Mucosa of gallbladder (tissue), 1 donor: ENCODE results near the gene IL27RA. TPM values are rescaled to one million over a fixed set of nuclear protein-coding genes. Genes with fewer than 3 reads are reported as not detected.

ENCODE experiments used
- DNase-seq: peaks from one replicate; pipeline ENCODE4 v3.0.0-alpha.2; 2020; ENCODE audit warnings: low spot score
- total RNA-seq: library from RNA; stranded (reverse); gene quantifications from one replicate; pipeline ENCODE4 v1.2.1, GENCODE V29; 2021
- donor health status: DM: no; HTN: no; CAD: no.

The IL27RA gene
- total RNA-seq: 5.6 TPM

DNA sequence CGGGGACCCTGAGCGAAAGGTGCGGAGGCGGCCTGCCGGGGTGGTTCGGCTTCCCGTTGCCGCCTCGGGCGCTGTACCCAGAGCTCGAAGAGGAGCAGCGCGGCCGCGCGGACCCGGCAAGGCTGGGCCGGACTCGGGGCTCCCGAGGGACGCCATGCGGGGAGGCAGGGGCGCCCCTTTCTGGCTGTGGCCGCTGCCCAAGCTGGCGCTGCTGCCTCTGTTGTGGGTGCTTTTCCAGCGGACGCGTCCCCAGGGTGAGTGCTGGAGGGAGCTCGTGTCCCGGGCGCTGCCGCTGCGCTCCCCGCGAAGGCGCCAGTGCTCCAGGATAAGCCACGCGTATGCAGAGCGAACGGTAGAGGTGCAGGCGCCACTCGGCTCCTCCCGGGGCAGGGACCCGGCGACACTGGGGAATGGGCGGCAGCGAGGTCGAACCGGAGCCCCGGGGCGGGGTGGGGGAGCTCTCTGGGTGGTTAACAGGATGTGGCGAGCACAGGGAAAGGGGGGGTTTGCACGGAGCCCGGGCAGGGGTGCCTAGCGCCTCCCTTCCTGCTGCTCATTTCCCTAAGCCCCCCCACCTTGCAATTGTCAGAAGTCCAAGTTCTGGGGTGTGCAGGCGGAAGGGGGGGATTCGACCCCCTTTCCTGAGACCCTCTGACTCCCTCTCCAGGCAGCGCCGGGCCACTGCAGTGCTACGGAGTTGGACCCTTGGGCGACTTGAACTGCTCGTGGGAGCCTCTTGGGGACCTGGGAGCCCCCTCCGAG lies at the start of gene IL27RA:
IL27RA (plus strand) TSS at position 44 of the 762 bp plus-strand sequence; CDS start at position 155, 111 bp downstream.
- DNase-seq: peak; percentile 41

DNA sequence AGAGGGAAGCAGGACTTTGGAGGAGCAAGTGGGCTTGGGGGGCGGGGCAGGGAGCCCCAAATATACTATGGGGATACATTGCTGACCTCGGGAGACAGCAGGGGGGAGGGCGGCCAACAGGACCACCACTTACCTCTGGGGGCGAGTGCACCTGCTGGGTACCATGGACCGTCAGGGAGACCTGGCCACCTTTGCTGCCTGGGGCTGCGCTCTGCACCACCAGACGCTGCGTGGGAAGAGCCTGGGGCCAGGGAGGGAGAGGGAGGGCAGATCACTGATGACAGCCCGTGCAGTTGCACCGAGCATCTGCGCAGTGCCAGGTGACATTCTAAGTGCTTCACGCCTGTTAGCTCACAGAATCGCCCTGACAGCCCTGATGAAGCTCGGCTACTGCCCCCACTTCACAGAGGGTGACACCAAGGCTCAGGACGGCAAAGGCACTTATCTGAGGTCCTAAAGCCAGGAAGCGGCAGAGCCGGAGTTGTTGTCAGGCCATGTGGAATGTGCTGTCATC lies 49.5 kb upstream of the IL27RA start:
- no peak for DNase-seq

- DNase-seq: no peak
Measured at GRCh38 chr19:13982773-13983172, 48.8 kb upstream of the IL27RA start.

- no peak for DNase-seq
Measured at GRCh38 chr19:13983213-13983889, 48.2 kb upstream of the IL27RA start.

DNA sequence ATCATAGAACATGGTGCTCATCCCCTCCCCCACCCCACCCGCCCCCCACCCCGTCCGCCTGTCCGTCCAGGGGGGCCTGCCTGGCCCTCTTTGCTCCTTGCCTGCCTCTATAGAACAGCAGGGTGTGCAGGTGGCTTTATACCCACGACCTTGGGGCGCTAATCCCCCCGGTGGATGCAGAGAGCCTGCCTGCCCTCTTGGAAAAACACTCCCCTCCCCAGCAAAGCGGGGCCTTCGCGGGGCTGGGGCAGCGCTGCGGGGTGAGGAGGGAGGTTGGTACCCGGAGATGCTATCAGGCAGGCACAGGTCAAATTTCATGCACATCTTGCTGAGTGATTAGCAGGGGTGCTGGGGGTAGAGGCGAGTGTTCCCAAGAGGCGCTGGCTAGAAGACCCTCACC lies 47.4 kb upstream of the IL27RA start:
- no peak for DNase-seq

DNA sequence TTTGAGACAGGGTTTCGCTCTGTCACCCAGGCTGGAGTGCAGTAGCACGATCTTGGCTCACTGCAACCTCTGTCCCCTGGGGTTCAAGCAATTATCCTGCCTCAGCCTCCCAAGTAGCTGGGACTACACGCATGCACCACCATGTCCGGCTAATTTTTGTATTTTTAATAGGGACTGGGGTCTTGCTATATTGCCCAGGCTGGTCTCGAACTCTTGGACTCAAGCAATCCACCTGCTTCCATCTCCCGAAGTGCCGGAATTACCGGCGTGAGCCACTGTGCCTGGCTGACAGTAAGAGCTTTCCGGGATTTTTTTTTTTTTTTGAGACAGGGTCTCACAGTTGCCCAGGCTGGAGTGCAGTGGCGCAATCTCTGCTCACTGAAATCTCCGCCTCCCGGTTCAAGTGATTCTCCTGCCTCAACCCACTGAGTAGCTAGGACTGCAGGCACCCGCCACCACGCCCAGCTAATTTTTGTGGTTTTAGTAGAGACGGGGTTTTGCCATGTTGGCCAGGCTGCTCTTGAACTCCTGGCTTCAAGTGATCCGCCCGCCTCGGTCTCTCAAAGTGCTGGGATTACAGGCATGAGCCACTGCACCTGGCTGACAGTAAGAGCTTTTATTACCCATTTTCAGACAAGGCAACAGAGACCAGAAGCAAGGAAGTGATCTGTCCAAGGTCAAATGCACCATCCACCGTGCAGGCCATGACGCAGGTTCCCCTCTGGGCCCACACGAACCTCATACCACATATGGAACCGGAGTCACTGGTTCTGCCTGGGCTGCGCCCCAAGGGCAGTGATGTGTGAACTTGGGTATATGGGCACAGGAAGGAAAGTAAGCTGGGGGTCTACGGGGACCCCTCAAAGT lies 46.5 kb upstream of the IL27RA start:
- no peak for DNase-seq

DNA sequence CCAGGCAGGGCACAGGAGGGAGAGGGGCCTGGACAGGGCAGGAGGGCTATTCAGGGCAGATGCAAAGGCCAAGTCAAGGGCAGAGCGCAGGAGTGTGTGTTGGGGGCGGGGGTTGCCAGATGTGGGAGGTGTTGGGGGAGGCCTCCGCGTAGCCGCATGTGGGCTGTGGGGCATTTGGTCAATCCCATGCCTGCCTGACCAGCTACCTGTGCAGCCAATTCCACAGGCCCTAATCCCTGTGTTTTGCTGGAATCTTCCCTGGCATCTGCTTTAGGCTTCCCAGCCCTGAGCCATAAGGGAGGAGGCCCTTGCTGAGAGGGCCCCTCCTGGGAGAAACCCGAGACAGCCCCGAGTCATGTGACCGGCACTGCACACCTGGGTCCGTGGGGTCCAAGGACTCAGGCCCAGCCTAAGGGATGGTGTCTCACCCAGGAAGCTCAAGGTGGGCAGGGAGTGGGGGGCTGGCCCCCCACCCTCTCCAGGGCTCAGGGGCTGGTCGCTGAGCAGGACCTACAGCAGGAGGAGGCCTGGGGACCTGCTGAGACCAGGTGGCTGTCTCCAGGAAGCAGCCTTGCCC lies 45.7 kb upstream of the IL27RA start:
- no peak for DNase-seq

DNA sequence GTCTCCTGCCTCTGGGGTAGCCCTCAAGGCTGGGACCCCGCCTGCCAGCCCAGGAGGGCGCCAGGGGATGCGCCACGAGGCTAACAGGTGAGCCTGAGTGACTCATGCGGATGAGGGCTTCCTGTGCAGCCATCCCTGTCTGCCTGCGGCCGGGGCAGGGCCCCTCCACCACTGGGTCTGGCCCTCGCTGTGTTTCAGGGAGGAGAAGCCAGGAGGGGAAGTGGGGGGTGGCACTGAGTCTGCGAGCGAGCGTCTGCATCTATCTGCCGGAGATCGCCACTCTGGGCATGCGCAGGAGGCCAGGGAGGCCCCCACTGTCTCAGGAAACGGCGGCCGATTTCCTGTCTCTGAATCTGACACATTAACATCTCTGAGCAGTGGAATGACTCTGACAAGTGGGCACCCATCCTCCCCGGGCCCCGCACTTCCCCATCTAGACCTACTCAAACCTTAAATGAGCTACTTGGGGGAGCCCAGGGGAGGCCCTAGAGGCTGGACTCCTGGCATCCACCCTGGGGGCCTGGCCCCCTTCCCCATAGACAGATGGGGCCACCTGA lies 45.1 kb upstream of the IL27RA start:
- peak; percentile 92 for DNase-seq

GRCh38 chr19:13987101-13987890 lies 44.3 kb upstream of the IL27RA start:
- peak; percentile 42 for DNase-seq

GRCh38 chr19:13989487-13989886 lies 42.1 kb upstream of the IL27RA start:
- DNase-seq: no peak

DNA sequence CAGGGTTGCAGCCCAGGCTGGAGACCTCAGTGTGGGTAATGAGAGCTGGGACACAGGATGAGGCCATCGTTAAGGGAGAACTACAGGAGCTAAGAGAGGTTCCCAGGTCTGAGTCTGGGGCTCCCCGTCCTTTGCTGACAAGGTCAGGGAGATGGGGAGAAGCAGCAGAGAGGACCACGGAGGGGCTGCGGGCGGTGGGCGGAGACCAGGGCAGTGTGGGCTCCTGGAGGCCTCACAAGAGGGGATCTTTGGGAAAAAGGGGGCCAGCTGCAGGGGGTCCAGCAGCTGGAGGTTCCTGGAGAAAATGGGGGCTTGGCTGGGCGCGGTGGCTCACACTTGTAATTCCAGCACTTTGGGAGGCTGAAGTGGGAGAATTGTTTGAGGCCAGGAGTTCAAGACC lies 41.5 kb upstream of the IL27RA start:
- DNase-seq: no peak

DNA sequence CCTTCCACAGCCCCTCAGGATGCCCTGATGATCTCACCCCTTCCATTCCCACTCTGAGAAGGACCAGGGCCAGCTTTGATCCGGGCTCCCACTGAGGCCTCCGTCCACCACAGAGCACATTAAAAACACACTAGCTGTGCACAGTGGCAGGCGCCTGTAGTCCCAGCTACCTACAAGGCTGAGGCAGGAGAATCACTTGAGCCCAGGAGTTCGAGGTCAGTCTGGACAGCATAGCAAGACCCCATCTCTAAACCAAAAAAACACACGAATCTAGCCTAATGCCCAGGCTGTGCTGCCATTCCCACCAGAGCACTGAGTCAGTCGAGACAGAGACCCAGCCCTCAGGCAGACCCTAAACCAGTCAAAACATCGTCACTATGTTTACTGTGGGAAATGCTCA lies 39.5 kb upstream of the IL27RA start:
- DNase-seq: no peak

DNA sequence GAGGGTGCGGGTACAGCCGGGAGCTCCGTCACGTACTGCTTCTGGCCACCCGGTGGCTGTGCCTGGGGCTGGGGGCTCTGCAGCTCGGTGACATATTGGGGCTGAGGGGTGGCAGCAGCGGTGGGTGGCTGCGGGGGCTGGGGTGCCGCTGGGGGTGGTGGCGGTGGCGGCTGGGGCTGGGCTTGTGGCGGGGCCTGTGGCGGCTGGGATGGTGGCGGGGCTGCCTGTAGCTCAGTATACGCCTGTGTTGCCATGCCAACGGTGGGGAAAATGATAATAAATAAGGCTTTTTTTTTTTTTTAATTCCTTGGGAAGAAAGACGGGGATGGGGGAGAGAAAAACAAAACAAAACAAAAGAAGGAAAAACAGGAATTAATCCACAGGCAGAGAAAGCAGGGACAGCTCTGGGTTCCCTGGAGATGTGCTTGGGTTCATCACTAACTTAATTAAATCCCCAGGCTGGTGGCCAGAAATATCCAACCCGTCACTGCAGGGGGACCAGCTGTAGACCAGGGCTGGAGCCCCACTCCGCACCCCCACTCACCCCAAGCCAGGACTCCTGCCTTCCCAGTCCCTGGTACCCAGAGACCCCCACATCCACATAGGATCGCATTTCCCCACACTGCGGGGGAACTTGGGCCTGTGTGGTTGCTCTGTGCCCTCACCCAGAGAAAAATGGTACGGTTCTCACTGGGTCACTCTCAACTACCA lies 37.8 kb upstream of the IL27RA start:
- no peak for DNase-seq

GRCh38 chr19:13995017-13995728 lies 36.4 kb upstream of the IL27RA start:
- no peak for DNase-seq

DNA sequence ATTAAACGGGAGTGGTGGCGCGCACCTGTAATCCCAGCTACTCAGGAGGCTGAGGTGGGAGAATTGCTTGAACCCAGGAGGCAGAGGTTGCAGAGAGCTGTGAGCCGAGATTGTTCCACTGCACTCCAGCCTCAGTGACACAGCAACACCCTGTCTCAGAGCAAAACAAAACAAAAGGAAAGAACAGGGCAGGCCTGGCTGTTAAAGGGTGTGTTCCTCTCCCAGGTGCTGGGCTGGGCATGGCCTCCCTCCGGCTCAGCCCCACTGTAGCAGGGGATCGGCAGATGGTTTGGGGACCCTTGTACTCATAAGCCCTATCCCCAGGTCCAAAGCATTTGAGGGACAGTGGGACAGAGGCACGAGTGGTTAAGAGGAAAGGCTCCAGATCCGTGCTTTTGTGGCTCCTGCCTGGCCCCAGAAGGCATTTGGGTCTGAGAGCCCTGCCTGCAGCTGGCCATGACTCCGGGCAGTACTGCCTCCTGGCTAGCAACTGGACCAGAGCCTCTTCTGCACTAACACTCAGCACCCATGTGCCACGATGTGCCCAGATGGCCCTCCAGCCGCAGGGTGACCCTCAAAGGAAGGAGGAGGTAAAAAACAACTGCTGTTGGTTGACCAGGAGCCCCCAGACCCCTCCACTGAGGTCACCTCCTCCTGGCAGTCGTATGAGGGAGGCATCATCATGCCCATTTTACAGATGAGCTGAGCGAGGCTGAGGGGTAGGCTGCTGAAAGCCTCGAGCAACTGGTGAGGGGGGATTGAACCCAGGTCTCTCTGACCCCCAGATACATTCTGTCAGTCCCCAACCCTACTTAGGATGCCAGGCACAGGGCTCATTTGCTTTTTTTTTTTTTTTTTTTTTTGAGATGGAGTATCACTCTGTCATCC lies 35.4 kb upstream of the IL27RA start:
- DNase-seq: no peak

- DNase-seq: no peak
Measured at GRCh38 chr19:13996928-13997630, 34.5 kb upstream of the IL27RA start.

DNA sequence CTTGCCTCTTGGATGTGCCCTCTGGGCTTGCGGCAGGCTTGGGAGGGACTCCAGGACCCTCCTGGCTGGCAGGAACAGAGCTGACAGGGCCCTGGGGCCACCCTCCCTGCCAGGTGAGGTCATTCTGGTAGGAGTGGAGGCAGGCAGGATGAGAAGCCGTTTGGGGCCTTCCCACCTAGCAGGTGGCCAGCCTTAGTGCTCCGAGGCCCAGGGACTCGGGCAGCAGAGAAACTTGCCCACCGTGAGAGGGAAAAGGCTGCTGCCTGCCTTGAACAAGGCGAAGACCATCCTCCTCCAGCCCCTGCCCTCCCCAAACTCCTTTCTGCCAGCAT lies 34.0 kb upstream of the IL27RA start:
- no peak for DNase-seq

- DNase-seq: no peak
Measured at GRCh38 chr19:13998426-13998825, 33.1 kb upstream of the IL27RA start.
